ENCODE measurements around the gene PPP2R5B. TPM values are rescaled to one million over a fixed set of nuclear protein-coding genes. Genes with fewer than 3 reads are reported as not detected.

PPP2R5B gene
- total RNA-seq, 1 donor from 2014 or later = 13.3 TPM

DNA sequence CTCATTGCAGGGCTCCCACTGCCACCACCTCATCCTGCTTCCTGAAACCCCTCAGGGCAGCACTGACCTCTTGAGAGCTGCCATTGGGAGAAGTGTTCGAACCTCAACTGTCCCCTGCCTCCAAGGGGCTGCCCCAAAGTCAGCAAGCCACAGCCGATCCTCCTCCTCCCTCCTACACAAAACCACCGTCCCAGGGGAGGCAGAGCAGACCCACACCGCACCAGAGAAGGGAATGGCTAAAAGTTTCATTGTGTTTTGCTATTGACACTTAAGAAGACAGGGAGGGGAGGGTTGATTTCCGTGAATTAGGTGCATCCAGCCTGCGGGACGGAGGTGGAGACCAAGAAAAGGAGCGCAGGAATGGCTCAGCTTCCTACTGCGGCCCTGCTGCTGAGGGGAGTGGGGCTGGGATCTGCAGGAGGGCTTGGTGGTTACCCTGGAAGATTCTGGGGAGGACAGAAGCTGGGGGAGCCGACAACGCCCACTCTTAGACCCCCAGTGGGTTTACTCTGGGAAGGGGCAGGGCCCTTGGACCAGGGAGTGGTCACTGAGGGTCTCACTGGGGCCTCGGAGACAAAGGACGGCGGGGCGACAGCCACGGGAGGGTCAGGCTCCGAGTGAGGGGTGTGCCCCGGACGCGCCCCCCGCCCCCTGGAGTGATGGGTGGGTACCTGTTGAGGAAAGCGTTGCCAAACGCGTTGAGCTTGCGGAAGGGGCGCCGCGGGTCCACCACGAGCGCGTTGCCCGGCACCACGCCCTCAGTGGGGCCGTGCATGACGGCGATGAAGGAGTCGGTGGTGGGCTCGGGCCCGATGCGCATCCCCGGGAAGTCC is 46.9 kb upstream of the PPP2R5B start:
- Mint-ChIP-seq H3K27ac (ENCODE audit: unreplicated experiment) (peak overlapping the region; percentile 68), H3K27me3 (ENCODE audit: unreplicated experiment) (peaks cover 15% of the 10 kb centered on the region), H3K4me1 (ENCODE audit: unreplicated experiment) (peaks cover 18% of the 10 kb centered on the region), H3K36me3 (ENCODE audit: low read depth, unreplicated experiment) (peaks cover 19% of the 10 kb centered on the region), H3K4me3 (ENCODE audit: unreplicated experiment) (peak overlapping the region; percentile 97), H3K9me3 (ENCODE audit: unreplicated experiment) (no peaks in the 10 kb centered on the region)
- TF ChIP-seq CTCF (IDR thresholded peaks at IDR 0.05; ENCODE audit: unreplicated experiment) = no peak
- DNase-seq (ENCODE audit: low spot score) = no peak

GRCh38 chr11:64878223-64878493 is 46.3 kb upstream of the PPP2R5B start:
- peak overlapping the region; percentile 97 for H3K4me3 Mint-ChIP-seq (ENCODE audit: unreplicated experiment)
- H3K36me3 Mint-ChIP-seq (ENCODE audit: low read depth, unreplicated experiment) = peaks cover 19% of the 10 kb centered on the region
- H3K4me1 Mint-ChIP-seq (ENCODE audit: unreplicated experiment) = peaks cover 18% of the 10 kb centered on the region
- H3K27me3 Mint-ChIP-seq (ENCODE audit: unreplicated experiment) = peaks cover 15% of the 10 kb centered on the region
- no peak for TF ChIP-seq CTCF (IDR thresholded peaks at IDR 0.05; ENCODE audit: unreplicated experiment)
- H3K9me3 Mint-ChIP-seq (ENCODE audit: unreplicated experiment) = no peaks in the 10 kb centered on the region
- no peak overlapping the region for H3K27ac Mint-ChIP-seq (ENCODE audit: unreplicated experiment)
- no peak for DNase-seq (ENCODE audit: low spot score)

GRCh38 chr11:64878494-64879243 is 45.8 kb upstream of the PPP2R5B start, which contains the start of gene EHD1:
Gene EHD1, minus strand, starts transcription at chr11:64878621. Its CDS starts 157 bp downstream, at chr11:64878464.
- peaks cover 19% of the 10 kb centered on the region for H3K36me3 Mint-ChIP-seq (ENCODE audit: low read depth, unreplicated experiment)
- no peaks in the 10 kb centered on the region for H3K9me3 Mint-ChIP-seq (ENCODE audit: unreplicated experiment)

DNA sequence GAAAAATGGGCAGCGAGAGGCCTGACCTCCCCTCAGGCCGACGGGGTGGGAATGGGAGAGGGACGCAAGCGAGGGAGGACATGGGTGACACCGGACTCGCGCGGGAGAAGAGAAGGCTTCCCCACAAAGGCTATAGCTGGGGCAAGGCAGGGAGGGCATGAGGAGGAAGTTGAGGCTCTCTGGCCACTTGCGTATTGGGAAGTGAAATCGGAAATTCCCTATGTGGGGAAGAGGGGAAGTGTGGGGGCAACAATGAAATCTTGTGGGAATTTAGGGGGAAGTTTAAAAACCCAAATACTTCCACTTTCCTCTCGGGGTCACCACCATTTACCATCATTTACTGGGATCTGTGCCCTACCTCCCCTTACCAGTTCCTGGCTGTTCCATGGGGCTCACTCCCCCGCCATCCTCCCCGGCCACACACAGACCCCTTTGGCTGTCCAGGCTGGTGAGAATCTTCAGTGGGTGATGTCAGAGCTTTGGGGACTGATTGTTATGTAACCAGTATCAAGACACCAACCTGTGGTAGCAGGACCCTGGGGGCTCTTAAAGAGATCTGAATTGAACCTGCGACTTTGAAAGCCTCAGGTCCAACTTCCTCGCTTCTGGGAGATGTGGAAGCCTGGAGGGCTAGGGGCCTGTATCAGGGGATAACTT is 45.1 kb upstream of the PPP2R5B start:
- Mint-ChIP-seq H3K9me3 (ENCODE audit: unreplicated experiment) (no peaks in the 10 kb centered on the region), H3K27ac (ENCODE audit: unreplicated experiment) (peak overlapping the region; percentile 96), H3K27me3 (ENCODE audit: unreplicated experiment) (peaks cover 13% of the 10 kb centered on the region), H3K4me1 (ENCODE audit: unreplicated experiment) (peaks cover 18% of the 10 kb centered on the region), H3K36me3 (ENCODE audit: low read depth, unreplicated experiment) (peaks cover 17% of the 10 kb centered on the region), H3K4me3 (ENCODE audit: unreplicated experiment) (peak overlapping the region; percentile 95)
- no peak for TF ChIP-seq CTCF (IDR thresholded peaks at IDR 0.05; ENCODE audit: unreplicated experiment)
- DNase-seq (ENCODE audit: low spot score) = no peak

More at GRCh38 chr11:64878494-64879243, 45.8 kb upstream of the PPP2R5B start, which contains the start of gene EHD1:
- peak within 1 kb of the TSS; percentile 97 for H3K4me3 Mint-ChIP-seq (ENCODE audit: unreplicated experiment)
- DNase-seq (ENCODE audit: low spot score) = peak; percentile 100
- peaks cover 18% of the 10 kb centered on the region for H3K4me1 Mint-ChIP-seq (ENCODE audit: unreplicated experiment)
- peak within 1 kb of the TSS; percentile 96 for H3K27ac Mint-ChIP-seq (ENCODE audit: unreplicated experiment)
- peaks cover 15% of the 10 kb centered on the region for H3K27me3 Mint-ChIP-seq (ENCODE audit: unreplicated experiment)
- TF ChIP-seq CTCF (IDR thresholded peaks at IDR 0.05; ENCODE audit: unreplicated experiment) = peak; percentile 32

All from endothelial cell (in vitro differentiated cells).